KOPT-K1 (cell line): ENCODE results near the gene TMEM266.

Experiments used
- H3K27ac ChIP-seq: fragments of 200-600 bp; sonication (generic); 2 replicates; pipeline ENCODE4 v1.5.1; 2016; ENCODE audit warnings: antibody characterized with exemption, mild to moderate bottlenecking, low read depth, low read length; ENCODE audit not compliant: poor library complexity, severe bottlenecking
- H3K36me3 ChIP-seq: fragments of 200-600 bp; sonication (generic); 2 replicates; pipeline ENCODE4 v1.5.1; 2017; ENCODE audit warnings: antibody characterized with exemption, mild to moderate bottlenecking, low read length, moderate library complexity; ENCODE audit not compliant: insufficient read depth
- H3K9me3 ChIP-seq: fragments of 200-600 bp; sonication (generic); 2 replicates; pipeline ENCODE4 v1.5.1; 2017; ENCODE audit warnings: antibody characterized with exemption, low read length, mild to moderate bottlenecking; ENCODE audit not compliant: insufficient read depth, poor library complexity, severe bottlenecking

TMEM266 gene

GRCh38 chr15:76221085-76221767, 161.4 kb downstream of the TMEM266 start:
- Histone ChIP-seq H3K36me3 (peaks cover 72% of the 10 kb centered on the region), H3K9me3 (peaks cover 17% of the 10 kb centered on the region), H3K27ac (no peak overlapping the region)

GRCh38 chr15:76222159-76222558, 162.4 kb downstream of the TMEM266 start:
- peaks cover 64% of the 10 kb centered on the region for H3K36me3 ChIP-seq
- H3K9me3 ChIP-seq, result peaks cover 17% of the 10 kb centered on the region
- H3K27ac ChIP-seq, result no peak overlapping the region

GRCh38 chr15:76223521-76223920, 163.7 kb downstream of the TMEM266 start:
- Histone ChIP-seq H3K27ac (no peak overlapping the region), H3K9me3 (peaks cover 17% of the 10 kb centered on the region), H3K36me3 (peaks cover 56% of the 10 kb centered on the region)

GRCh38 chr15:76229266-76229665, 169.5 kb downstream of the TMEM266 start:
- no peak overlapping the region for H3K27ac ChIP-seq
- no peaks in the 10 kb centered on the region for H3K9me3 ChIP-seq
- peaks cover 24% of the 10 kb centered on the region for H3K36me3 ChIP-seq

- Histone ChIP-seq H3K27ac (no peak overlapping the region), H3K36me3 (peaks cover 7% of the 10 kb centered on the region; the same call in 1 of the 2 replicates), H3K9me3 (no peaks in the 10 kb centered on the region)
Observed at GRCh38 chr15:76233921-76234320, 174.1 kb downstream of the TMEM266 start.

- Histone ChIP-seq H3K36me3 (peaks cover 7% of the 10 kb centered on the region; the same call in 1 of the 2 replicates), H3K9me3 (no peaks in the 10 kb centered on the region), H3K27ac (no peak overlapping the region)
Observed at GRCh38 chr15:76234337-76234889, 174.6 kb downstream of the TMEM266 start.

GRCh38 chr15:76235186-76235826, 175.5 kb downstream of the TMEM266 start:
- Histone ChIP-seq H3K36me3 (peaks cover 7% of the 10 kb centered on the region; the same call in 1 of the 2 replicates), H3K9me3 (no peaks in the 10 kb centered on the region), H3K27ac (no peak overlapping the region)

GRCh38 chr15:76236350-76236749, 176.6 kb downstream of the TMEM266 start:
- Histone ChIP-seq H3K9me3 (no peaks in the 10 kb centered on the region), H3K27ac (no peak overlapping the region), H3K36me3 (no peaks in the 10 kb centered on the region)

- Histone ChIP-seq H3K36me3 (peaks cover 9% of the 10 kb centered on the region; the same call in 1 of the 2 replicates), H3K27ac (no peak overlapping the region), H3K9me3 (no peaks in the 10 kb centered on the region)
Observed at GRCh38 chr15:76239786-76240185, 180.0 kb downstream of the TMEM266 start.

- peaks cover 9% of the 10 kb centered on the region for H3K36me3 ChIP-seq
- no peak overlapping the region for H3K27ac ChIP-seq
- no peaks in the 10 kb centered on the region for H3K9me3 ChIP-seq
Observed at GRCh38 chr15:76245072-76245610, 185.4 kb downstream of the TMEM266 start.

GRCh38 chr15:76251717-76252116, 191.9 kb downstream of the TMEM266 start:
- Histone ChIP-seq H3K27ac (no peak overlapping the region), H3K36me3 (peaks cover 8% of the 10 kb centered on the region)

GRCh38 chr15:76252249-76252648, 192.5 kb downstream of the TMEM266 start:
- Histone ChIP-seq H3K36me3 (peaks cover 8% of the 10 kb centered on the region), H3K9me3 (peaks cover 6% of the 10 kb centered on the region), H3K27ac (no peak overlapping the region)

More at GRCh38 chr15:76251717-76252116, 191.9 kb downstream of the TMEM266 start:
- peaks cover 6% of the 10 kb centered on the region for H3K9me3 ChIP-seq

- no peak overlapping the region for H3K27ac ChIP-seq
- H3K9me3 ChIP-seq, result peaks cover 13% of the 10 kb centered on the region
- H3K36me3 ChIP-seq, result peaks cover 16% of the 10 kb centered on the region
Observed at GRCh38 chr15:76253691-76254473, 194.1 kb downstream of the TMEM266 start.
